GM20000 (cell line): ENCODE measurements around the gene SH3BP1.
"Not testable (repeated sequence)": the region's sequence is repeated elsewhere in the genome, so short reads cannot be mapped to it uniquely, and the experiment has no call there.

Experiments used
- DNase-seq: peaks from one replicate; pipeline ENCODE4 v3.0.0; 2012; ENCODE audit warnings: low spot score
- CTCF ChIP-seq: IDR thresholded peaks from 2 replicates; pipeline ENCODE4 v1.5.1; 2012; ENCODE audit warnings: mild to moderate bottlenecking, control low read depth; ENCODE audit errors: extremely low read depth, missing control alignments

Gene SH3BP1

GRCh38 chr22:37690901-37691504 is 51.5 kb downstream of the SH3BP1 start:
- TF ChIP-seq CTCF = no peak
- no peak for DNase-seq

DNA sequence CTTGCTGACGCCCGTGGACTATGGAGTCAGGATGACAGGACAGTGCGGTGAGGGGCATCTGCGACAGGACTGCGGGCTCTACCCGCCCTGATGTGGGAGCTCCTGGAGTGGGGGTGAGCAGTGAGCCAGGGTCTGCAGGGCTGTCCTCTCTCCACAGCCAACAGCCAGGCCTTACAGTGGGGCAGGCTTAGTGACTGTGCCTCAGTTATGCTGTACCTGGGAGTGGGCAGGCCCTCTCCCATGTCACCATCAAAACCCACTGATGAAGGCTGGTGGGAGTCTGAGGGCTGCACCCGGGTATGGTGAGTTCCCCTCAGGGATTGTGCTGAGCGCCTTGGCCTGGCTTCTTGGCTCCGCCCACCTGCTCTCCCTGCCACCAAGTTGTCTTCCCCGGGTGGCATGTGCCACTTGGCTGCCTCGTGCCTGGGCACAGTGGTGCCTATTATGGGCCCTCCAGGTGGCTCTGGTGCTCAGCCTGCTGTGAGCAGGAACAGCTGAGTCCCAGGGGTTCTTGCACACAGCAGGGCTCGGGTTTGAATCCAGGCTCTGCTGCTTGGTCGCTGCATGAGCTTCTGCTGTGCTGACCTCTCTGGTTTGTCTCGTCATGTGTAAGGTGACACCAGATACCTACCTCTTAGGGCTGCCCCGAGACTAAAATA is 53.3 kb downstream of the SH3BP1 start:
- no peak for TF ChIP-seq CTCF
- no peak for DNase-seq

- not testable (repeated sequence) for DNase-seq
These were observed 54.7 kb downstream of the SH3BP1 start for GRCh38 chr22:37694131-37694530.

GRCh38 chr22:37696260-37696656 is 56.8 kb downstream of the SH3BP1 start:
- not testable (repeated sequence) for DNase-seq

GRCh38 chr22:37696657-37697537 is 57.4 kb downstream of the SH3BP1 start, which contains the start of gene TRIOBP:
TRIOBP (plus strand) TSS chr22:37697048; CDS start chr22:37701366, 4,318 bp downstream.
- peak; percentile 87 for DNase-seq
- TF ChIP-seq CTCF = peak; percentile 33

DNA sequence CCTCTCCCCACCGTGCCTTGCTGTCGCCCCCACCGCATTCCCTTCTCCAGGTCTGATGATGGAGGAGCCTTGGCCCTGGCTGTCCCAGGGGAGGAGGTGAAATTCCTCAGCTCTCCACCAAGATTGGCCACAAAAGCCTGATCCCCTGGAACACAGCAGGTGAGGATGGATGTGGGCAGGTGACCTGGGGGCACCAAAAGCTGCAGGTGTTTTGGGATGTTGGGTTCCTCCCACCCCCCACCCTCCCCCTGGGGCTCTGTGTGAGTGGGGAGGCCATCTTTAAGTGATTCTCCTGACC is 58.0 kb downstream of the SH3BP1 start:
- DNase-seq = no peak
- no peak for TF ChIP-seq CTCF

DNA sequence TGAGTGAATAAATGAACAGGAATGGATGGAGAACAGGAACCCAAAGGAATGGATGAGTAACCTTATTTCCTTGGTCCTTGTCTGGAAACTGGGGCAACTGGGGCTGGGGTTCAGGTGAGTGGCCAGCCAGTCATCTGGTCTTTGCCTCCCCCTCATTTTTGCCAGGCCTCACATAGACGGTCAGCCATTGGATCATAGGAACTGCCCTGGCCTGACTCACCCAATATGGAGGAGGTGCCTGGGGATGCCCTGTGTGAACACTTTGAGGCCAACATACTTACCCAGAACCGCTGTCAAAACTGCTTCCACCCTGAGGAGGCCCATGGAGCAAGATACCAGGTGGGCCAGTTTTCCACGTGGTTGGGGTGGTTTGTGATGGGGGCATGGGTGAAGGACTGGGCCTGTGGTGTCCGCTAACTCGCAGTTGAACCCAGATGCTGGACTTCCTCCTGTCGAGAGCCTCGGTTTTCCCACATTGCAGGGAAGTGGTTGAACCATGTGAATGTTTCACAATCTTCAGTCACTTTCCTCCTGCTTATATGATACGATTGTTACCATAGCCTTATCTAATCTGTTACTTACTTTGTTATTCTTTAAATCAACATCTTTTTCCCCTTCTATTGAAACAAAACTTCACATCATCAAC is 61.8 kb downstream of the SH3BP1 start:
- TF ChIP-seq CTCF = no peak
- DNase-seq = no peak

DNA sequence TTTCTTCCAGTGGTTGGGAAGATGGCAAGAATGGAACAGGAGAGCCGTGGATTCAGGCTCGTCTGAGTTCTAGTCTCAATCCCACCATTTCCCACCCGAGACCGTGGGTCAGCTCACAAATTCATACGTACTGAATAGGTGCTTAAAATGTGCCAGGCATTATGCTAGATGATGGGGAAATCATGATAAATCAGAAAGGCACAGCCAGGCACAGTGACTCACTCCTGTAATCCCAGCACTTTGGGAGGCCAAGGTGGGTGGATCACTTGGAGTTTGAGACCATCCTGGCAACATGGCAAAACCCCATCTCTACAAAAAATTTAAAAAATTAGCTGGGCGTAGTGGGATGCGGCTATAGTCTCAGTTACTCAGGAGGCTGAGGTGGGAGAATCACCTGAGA is 64.4 kb downstream of the SH3BP1 start:
- no peak for DNase-seq
- TF ChIP-seq CTCF = no peak
